GM12874 (cell line): ENCODE measurements around the gene GRIK4.

Source experiments
- CTCF ChIP-seq: IDR thresholded peaks from 2 replicates; pipeline ENCODE4 v1.5.1; 2011; ENCODE audit warnings: low read depth, mild to moderate bottlenecking, control low read depth, low read length, moderate library complexity; ENCODE audit not compliant: insufficient read depth

The GRIK4 gene

GRCh38 chr11:120883404-120884080, 372.0 kb downstream of the GRIK4 start:
- TF ChIP-seq CTCF: no peak

DNA sequence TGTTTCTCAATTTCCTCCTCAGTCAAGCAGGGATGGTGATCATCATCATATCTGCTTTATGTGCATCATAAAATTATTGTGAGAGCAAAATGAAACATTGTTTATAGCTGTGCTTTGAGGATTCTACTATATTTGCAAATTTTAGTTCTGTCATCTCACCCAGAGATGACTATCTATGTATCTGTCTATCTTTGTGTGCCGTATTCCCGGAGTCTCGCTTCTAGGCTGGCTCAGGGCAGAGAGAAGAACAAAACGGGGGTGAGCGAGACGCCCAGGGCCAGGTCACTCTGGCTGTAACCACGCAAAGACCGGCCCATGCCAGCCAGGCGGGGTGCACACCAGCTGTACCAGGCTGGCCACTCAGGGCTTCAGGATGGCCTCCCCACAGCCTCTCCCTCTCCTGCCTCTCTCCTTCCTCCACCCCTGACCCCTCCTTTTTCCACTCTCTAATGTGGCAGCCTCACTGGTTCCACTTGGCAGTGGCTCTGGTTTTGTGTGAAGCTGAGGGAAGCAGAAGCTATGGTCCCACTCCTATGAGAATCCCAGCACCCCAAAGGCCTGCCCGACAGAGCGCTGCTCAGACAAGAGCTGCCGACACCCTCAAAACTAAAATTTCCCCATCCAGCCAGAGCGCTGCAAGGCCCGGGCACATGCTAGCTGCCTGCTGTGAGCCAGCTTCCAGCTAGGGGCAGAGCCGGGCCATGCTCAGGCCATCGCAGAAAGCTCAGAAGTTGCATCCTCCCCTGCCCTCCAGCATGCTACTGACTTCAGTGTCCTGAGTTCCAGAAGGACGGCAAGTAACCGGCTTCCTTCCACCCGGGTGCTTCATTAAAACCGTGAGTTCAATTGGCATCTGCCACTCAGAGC, 372.8 kb downstream of the GRIK4 start:
- no peak for TF ChIP-seq CTCF

GRCh38 chr11:120890609-120891320, 379.2 kb downstream of the GRIK4 start:
- TF ChIP-seq CTCF: no peak

- TF ChIP-seq CTCF: no peak
These were observed 382.1 kb downstream of the GRIK4 start for GRCh38 chr11:120893440-120894201.

GRCh38 chr11:120894202-120894985, 382.8 kb downstream of the GRIK4 start:
- no peak for TF ChIP-seq CTCF

DNA sequence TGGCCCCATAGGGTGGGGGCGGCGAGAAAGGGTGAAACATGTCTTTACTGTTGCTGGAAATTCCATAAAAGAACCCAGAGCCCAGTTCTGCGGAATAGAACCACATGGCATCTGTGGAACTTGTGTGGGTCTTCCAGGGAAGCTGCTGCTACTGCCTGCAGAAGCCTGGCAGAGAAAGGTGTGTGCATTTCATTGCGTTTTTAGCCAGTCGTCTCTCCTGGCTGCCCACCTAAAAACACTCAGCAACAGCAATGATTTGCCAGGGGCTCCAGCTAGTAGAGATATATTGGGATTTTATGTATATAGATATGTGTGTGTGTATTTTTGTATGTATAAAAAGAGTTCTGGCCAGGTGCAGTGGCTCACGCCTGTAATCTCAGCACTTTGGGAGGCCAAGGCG, 385.1 kb downstream of the GRIK4 start:
- no peak for TF ChIP-seq CTCF
